Renal cortex interstitium (tissue), 11 donors: ENCODE measurements around the gene EXOC5. TPM values are rescaled to one million over a fixed set of nuclear protein-coding genes. Genes with fewer than 3 reads are reported as not detected.
"Not testable (repeated sequence)": the region's sequence is repeated elsewhere in the genome, so short reads cannot be mapped to it uniquely, and the experiment has no call there.

Experiments
- DNase-seq, 11 donors: peaks; one replicate each; pipeline ENCODE4 v3.0.0-alpha.2; 2013; ENCODE audit warnings: low read depth in 9 of 11, low spot score in 4 of 11; ENCODE audit errors: extremely low read depth in 1 of 11
- polyA plus RNA-seq, 3 donors: library from polyadenylated mRNA; unstranded; fragments of 120-200 nt; gene quantifications; one replicate each; pipeline ENCODE4 v1.2.1, GENCODE V29; 2013; ENCODE audit not compliant: insufficient read length in 3 of 3

Gene EXOC5
- polyA plus RNA-seq, 3 donors, result 60.4 to 66.9 (median 62.8) TPM

GRCh38 chr14:57202672-57203071 lies 66.0 kb downstream of the EXOC5 start:
- not testable (repeated sequence) for DNase-seq

- no peak for DNase-seq
Observed at GRCh38 chr14:57199921-57200320, 68.8 kb downstream of the EXOC5 start.

- peak in 5 of 11 donors; percentile 4 to 15 (median 7) for DNase-seq
Observed at GRCh38 chr14:57189070-57189469, 79.6 kb downstream of the EXOC5 start.

- no peak for DNase-seq
Observed at GRCh38 chr14:57182760-57183503, 85.8 kb downstream of the EXOC5 start.

GRCh38 chr14:57179273-57179672 lies 89.4 kb downstream of the EXOC5 start:
- DNase-seq, result no peak

- DNase-seq, result no peak
Observed at GRCh38 chr14:57174466-57174865, 94.2 kb downstream of the EXOC5 start.

- DNase-seq, result no peak
Observed at GRCh38 chr14:57171903-57172302, 96.8 kb downstream of the EXOC5 start.

GRCh38 chr14:57171363-57171762 lies 97.3 kb downstream of the EXOC5 start:
- no peak for DNase-seq

- no peak for DNase-seq
Observed at GRCh38 chr14:57169901-57170300, 98.8 kb downstream of the EXOC5 start.

GRCh38 chr14:57168138-57168679 lies 100.5 kb downstream of the EXOC5 start:
- DNase-seq, result no peak

- DNase-seq, result no peak
Observed at GRCh38 chr14:57161583-57162234, 107.0 kb downstream of the EXOC5 start.

- no peak for DNase-seq
Observed at GRCh38 chr14:57160333-57160732, 108.4 kb downstream of the EXOC5 start.

GRCh38 chr14:57153286-57153685 lies 115.4 kb downstream of the EXOC5 start:
- no peak for DNase-seq

Other genes starting within 250 kb of the EXOC5 start
- 10 to 100 TPM; 51.2 to 63.0 (median 56.5) TPM for gene AP5M1, start 66 bp upstream of the EXOC5 start, polyA plus RNA-seq
- 10 to 100 TPM; 26.7 to 33.3 (median 31.2) TPM for gene NAA30, start 121.7 kb upstream of the EXOC5 start, polyA plus RNA-seq
- gene CCDC198, start 225.0 kb upstream of the EXOC5 start, polyA plus RNA-seq, result 100 to 1,000 TPM; 200 to 506 (median 241) TPM